Erythroblast (primary cell): Measurements from ENCODE around the gene SAMD11.

Source experiments
- DNase-seq, 2 experiments: peaks; one replicate each; lab custom pipeline; 2025; lab: John Stamatoyannopoulos, UW
- GATA1 ChIP-seq: IDR thresholded peaks from 2 replicates; pipeline ENCODE4 v1.6.1; 2011; ENCODE audit warnings: low read depth, mild to moderate bottlenecking, control low read depth, low read length, moderate library complexity
- POLR2A ChIP-seq: IDR thresholded peaks from 2 replicates; pipeline ENCODE4 v1.6.1; 2011; ENCODE audit warnings: mild to moderate bottlenecking, low read length

SAMD11 gene

DNA sequence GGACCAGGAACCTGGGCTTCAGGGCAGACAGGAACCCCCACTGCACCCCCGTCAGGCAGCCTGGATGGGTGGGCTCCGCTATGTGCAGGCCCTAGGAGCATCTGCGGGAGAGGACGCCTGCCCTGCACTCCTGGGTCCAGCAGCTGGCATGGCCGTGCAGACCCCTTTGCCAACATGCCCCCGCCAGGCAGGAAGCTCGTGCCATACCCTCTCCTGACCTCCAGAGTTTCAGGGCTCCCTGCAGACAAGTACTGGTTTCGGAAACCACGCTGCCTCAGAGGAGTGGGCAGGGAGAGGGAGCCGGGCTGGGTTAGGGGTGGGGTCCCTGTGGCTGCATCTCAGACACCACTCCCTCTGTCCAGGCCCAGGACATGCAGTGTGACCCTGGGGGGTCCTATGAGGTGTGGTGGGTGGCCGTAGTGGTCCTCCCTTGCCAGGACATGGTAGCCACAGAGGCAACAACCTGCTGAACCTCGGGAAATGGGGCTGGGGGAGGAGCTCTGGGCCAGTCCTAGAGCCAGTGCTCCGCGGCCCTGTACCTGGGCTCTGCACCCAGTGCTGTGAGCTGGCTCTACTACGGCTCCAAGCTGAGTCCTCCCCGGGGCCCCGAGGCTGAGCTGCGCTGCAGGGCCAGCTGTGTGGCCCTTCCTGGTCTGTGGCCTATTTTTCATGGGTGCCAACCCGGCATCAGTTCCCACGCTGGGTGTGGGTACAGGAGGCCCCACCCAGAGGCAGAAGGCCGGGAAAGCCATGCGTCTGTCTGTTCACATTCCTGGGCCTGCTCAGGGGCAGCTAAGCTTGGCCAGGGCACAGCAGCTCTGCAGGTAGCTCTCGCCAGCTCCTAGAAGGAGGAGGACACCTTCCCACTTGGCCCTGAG, 44.0 kb downstream of the SAMD11 start:
- DNase-seq: no peak
- TF ChIP-seq POLR2A (no peak), GATA1 (no peak)

DNA sequence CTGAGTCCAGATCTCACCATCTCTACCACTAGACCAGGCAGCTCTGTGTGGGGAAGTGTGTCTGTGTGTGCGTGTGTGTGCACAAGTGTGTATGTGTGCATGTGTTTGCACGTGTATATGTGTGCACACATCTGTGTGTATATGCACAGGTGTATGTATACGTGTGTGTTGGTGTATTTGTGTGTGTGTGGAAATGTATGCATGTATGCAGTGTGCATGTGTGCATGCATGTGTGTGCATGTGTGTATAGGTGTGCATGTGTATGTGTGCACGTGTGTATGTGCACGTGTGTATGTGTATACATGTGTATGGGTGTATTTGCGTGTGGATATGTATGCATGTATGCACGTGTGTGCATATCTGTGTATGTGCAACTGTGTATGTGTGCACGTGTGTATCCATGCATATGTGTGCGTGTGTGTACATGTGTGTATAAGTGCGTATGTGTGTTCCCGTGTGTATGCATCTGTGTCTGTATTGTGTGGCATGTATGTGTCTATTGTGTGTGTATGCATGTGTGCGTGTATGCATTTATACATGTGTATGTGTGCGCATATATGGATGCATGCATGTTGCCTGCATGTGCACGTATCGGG, 45.6 kb downstream of the SAMD11 start:
- TF ChIP-seq POLR2A (no peak), GATA1 (no peak)
- DNase-seq: no peak

DNA sequence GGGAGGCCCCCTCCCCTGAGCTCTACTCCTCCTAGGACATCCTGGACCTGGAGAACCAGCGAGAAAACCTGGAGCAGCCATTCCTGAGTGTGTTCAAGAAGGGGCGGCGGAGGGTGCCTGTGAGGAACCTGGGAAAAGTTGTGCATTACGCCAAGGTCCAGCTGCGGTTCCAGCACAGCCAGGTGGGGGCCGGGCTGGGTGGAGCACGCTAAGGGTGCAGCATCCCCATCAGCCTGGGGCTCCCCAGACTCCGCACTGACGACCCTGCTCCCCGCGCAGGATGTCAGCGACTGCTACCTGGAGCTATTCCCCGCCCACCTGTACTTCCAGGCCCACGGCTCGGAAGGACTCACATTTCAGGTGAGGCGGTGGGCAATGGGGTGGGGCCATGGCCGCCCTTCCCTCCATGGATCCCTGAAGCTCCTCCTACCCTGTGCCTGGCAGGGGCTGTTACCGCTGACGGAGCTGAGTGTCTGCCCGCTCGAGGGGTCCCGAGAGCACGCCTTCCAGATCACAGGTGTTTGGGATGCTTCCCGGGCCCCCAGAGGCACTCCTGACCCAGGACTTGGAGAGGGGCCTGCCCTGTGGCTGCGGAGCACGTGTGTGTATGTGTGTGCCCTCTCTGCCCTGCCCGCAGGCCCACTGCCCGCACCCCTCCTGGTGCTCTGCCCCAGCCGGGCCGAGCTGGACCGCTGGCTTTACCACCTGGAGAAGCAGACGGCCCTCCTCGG, 46.7 kb downstream of the SAMD11 start:
- TF ChIP-seq GATA1: no peak
- TF ChIP-seq POLR2A: no peak

DNA sequence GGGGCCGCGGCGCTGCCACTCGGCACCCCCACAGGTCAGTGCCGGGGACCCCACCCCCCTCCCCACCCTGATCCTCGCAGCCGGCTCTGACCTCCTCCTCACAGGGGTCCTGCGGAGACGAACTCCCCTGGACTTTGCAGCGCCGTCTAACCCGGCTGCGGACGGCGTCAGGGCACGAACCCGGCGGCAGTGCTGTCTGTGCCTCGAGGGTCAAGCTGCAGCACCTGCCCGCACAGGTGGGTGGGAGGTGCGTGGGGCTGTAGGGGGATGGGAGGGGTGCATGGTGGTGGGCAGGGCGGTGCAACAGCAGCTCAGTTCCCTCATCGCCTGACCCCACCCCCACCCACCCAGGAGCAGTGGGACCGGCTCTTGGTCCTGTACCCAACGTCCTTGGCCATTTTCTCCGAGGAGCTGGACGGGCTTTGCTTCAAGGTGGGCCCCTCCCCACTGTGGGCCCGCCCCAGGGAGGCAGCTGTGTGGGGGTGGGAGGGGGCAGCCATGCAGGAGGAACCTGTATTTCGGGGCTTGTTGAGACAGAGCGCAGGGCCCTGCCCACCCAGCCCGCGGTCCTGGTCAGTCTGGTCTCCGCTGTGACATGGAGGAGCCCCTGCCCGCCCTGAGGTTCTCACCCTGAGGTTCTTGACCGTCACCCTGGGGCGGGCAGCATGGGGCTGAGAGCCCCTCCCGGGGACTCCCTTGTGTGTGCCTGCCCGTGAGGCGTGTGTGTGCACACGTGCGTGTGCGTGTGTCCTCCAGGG, 47.4 kb downstream of the SAMD11 start:
- no peak for TF ChIP-seq POLR2A
- TF ChIP-seq GATA1: no peak
- DNase-seq: no peak

More for the DNA sequence above, 46.7 kb downstream of the SAMD11 start:
- DNase-seq: no peak

DNA sequence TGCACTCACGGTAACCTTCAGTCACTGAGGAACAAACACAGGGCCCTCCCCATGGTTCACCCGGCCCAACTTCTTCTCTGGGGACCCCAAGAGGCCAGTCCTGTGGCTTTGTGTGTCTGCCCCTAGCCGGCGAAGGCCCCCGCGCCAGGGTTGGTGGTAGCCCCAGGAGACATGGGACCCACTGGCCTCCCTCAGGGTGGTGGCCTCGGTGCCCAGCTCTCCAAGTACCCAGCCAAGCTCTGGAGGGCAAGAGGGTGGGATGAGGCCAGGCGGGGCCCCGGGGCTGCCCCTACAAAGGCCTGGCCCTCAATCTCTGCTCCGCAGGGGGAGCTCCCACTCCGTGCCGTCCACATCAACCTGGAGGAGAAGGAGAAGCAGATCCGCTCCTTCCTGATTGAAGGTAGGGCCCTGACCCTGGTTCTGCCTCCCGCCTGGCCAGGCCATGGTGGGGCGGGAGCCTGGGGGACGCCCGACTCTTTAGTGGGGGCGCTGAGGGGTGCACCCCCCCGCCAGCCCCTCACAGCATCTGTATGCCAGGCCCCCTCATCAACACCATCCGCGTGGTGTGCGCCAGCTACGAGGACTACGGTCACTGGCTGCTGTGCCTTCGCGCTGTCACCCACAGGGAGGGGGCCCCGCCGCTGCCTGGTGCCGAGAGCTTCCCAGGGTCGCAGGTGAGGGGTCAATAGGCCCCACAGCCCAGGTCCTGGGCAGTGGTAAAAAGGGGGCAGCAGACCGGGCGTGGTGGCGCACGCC, 48.2 kb downstream of the SAMD11 start:
- DNase-seq: no peak
- TF ChIP-seq GATA1 (no peak), POLR2A (no peak)

DNA sequence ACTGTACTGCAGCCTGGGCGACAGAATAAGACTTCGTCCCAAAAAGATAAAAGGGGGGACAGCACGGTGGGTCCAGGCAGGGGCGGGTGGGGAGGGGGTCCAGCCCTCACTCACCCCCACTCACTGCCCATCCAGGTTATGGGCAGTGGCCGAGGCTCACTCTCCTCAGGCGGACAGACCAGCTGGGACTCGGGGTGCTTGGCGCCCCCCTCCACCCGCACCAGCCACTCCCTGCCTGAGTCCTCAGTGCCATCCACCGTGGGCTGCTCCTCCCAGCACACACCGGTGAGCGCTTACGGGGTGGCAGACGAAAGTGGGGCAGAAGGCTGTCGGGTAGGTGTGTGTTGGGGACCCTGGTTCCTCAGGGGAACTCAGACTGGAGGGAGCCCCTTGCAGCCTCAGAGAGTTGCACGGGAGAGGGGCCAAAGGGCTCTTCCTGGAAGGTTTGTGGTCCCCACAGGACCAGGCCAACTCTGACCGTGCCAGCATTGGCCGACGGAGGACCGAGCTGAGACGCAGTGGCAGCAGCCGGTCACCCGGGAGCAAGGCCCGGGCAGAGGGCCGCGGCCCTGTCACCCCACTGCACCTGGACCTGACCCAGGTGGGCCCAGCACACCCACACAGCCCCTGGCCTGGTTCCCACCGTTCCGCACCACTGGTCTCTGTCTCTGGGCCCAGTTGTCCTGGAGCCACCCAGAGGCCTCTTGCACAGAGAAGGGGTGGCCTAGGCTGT, 49.2 kb downstream of the SAMD11 start:
- DNase-seq: no peak
- TF ChIP-seq POLR2A: no peak
- no peak for TF ChIP-seq GATA1

DNA sequence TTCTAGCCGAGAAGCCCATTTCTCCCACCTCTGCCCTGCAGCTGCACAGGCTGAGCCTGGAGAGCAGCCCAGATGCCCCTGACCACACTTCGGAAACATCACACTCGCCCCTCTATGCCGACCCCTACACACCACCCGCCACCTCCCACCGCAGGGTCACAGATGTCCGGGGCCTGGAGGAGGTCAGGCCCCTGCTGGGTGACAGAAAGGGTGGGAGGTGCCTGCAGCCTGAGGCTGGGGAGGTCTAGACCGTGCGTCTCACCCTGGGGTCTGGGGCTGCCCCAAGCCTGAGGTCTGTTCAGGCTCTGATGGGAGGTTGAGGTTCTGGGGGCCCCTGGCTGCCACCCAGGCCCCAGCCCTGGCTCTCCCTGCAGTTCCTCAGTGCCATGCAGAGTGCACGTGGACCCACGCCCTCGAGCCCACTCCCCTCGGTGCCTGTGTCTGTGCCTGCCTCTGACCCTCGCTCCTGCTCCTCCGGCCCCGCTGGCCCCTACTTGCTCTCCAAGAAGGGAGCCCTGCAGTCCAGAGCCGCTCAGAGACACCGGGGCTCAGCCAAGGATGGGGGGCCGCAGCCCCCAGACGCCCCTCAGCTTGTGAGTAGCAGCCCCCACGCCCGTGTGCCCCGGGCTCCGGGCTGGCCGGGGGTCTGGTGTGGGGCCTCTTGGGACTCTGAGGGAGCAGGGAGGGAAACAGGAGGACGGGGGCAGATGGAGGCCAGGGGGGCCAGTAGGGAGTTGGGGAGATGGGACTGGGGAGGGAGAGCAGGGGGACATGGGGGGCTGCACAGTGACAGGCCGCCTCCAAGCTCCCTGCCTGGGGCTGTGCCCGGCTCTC, 50.0 kb downstream of the SAMD11 start:
- TF ChIP-seq GATA1 (no peak), POLR2A (no peak)

DNA sequence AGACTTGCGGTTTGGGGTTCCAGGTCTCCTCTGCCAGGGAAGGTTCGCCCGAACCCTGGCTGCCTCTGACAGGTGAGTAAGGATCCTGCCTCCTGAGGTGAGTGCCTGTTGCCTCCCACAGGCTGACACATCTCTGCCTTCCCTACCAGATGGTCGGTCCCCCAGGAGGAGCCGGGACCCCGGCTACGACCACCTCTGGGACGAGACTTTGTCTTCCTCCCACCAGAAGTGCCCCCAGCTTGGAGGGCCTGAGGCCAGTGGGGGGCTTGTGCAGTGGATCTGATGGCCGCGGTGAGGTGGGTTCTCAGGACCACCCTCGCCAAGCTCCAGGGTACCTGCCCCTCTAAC, 50.5 kb downstream of the SAMD11 start:
- DNase-seq: no peak
- TF ChIP-seq GATA1 (no peak), POLR2A (no peak)

More for the DNA sequence above, 50.0 kb downstream of the SAMD11 start:
- DNase-seq: no peak

DNA sequence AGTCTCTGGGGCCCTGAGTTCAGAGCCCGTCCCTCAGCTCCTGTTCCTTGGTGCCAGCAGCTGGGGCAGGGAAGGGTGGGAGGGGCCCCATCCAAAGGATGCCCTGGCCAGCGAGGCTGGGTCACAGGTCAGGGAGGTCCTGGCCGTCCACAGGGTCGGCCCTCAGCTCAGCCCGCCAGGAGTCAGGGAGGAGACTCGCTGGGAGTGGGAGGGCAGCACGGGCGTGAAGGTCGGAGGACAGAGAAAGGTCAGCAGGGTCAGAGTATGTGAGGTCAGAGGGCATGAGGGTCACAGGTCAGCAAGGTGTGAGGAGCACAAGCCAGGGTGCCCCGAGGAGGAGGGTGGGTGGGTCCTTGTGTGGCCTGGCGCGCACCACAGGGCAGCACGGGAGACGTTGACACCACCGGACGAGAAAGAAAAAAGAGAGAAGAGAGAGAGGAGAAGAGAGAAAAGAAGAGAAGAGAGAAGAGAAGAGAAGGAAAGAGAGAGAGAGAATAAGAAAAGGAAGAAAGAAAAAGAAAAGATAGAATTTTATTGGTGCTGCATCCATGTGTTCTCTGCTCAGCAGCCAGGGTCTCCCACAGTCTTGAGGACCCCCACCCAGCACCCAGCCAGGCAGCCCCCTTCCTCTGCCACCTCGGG, 51.1 kb downstream of the SAMD11 start:
- TF ChIP-seq GATA1 (no peak), POLR2A (no peak)
- no peak for DNase-seq

DNA sequence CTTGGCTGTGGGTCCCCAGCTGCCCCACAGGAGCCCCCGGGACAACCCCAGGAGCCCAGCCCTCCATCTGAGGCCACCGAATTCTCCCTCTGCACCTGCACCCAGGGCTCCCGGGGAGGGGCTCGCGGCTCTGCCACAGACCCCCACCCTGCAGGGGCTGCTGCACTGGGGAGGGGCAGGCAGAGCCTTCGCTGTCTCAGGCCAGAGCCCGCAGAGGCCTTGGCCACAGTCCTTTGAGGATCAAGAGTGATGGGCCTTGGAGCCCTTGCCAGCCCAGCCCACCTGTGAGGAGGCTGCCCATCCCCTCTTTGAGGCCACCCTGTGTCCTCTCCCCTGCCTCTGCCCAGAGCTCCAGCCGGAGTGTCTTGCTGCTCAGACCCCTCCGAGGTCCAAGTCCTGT, 51.6 kb downstream of the SAMD11 start:
- no peak for DNase-seq
- TF ChIP-seq POLR2A (no peak), GATA1 (no peak)
